SU-DHL-6 (cell line): ENCODE measurements around the gene SLC25A48.

Experiments
- H2AFZ ChIP-seq: fragments of 200-600 bp; sonication (generic); 2 replicates; pipeline ENCODE4 v1.6.1; 2014; ENCODE audit warnings: low read depth, mild to moderate bottlenecking, moderate library complexity, mixed read lengths, antibody characterized with exemption, low read length; ENCODE audit not compliant: severe bottlenecking
- H3F3A ChIP-seq: fragments of 200-600 bp; shearing (Covaris generic); 2 replicates; pipeline ENCODE4 v1.6.0; 2016; ENCODE audit warnings: antibody characterized with exemption, mild to moderate bottlenecking; ENCODE audit not compliant: insufficient read depth
- H3K27ac ChIP-seq: fragments of 200-600 bp; sonication (generic); 2 replicates; pipeline ENCODE4 v1.5.1; 2016; ENCODE audit warnings: low read depth, mild to moderate bottlenecking, low read length, moderate library complexity, mixed read lengths
- H3K27me3 ChIP-seq: fragments of 200-600 bp; sonication (generic), shearing (Covaris generic); 2 replicates; pipeline ENCODE4 v1.6.0; 2014; ENCODE audit warnings: mild to moderate bottlenecking, low read length
- H3K36me3 ChIP-seq: fragments of 200-600 bp; sonication (generic); 2 replicates; pipeline ENCODE4 v1.6.1; 2014; ENCODE audit warnings: mild to moderate bottlenecking, low read length, mixed read lengths
- H3K4me2 ChIP-seq: fragments of 300-600, 200-600 bp; shearing (Covaris generic), sonication (generic); 2 replicates; pipeline ENCODE4 v1.6.0; 2014; ENCODE audit warnings: low read length, low read depth, mild to moderate bottlenecking; ENCODE audit not compliant: poor library complexity, severe bottlenecking
- H3K4me3 ChIP-seq: fragments of 200-600 bp; sonication (generic); 2 replicates; pipeline ENCODE4 v1.5.1; 2014; ENCODE audit warnings: antibody characterized with exemption, low read length, mild to moderate bottlenecking, mixed read lengths; ENCODE audit not compliant: insufficient read depth, poor library complexity, severe bottlenecking
- H3K79me2 ChIP-seq: fragments of 200-600 bp; sonication (generic); 2 replicates; pipeline ENCODE4 v1.6.1; 2014; ENCODE audit warnings: mild to moderate bottlenecking, low read length, moderate library complexity; ENCODE audit not compliant: insufficient read depth
- H3K9ac ChIP-seq: fragments of 200-600 bp; sonication (generic); 2 replicates; pipeline ENCODE4 v1.7.0; 2014; ENCODE audit warnings: mild to moderate bottlenecking, low read length
- H3K9me2 ChIP-seq: fragments of 200-600 bp; sonication (generic); replicated peaks from 2 replicates; pipeline ENCODE4 v1.6.1; 2014; ENCODE audit warnings: low read length; ENCODE audit not compliant: insufficient read depth
- H3K9me3 ChIP-seq: fragments of 200-600 bp; sonication (generic); 2 replicates; pipeline ENCODE4 v1.6.1; 2014; ENCODE audit warnings: low read length, mixed read lengths; ENCODE audit not compliant: insufficient read depth
- H4K20me1 ChIP-seq: fragments of 200-600 bp; sonication (generic); 2 replicates; pipeline ENCODE4 v1.6.1; 2014; ENCODE audit warnings: low read depth, mild to moderate bottlenecking, antibody characterized with exemption, low read length, moderate library complexity, mixed read lengths
- CTCF ChIP-seq: fragments of 200-600 bp; sonication (generic); IDR thresholded peaks from one replicate; pipeline ENCODE4 v1.5.1; 2017; ENCODE audit warnings: antibody characterized with exemption, mild to moderate bottlenecking, low read length, moderate library complexity; ENCODE audit not compliant: insufficient read depth, poor library complexity, severe bottlenecking
- EZH2phosphoT487 ChIP-seq: fragments of 200-600 bp; sonication (generic), shearing (Covaris generic); conservative IDR thresholded peaks from 2 replicates; pipeline ENCODE4 v1.6.1; 2018; ENCODE audit warnings: mild to moderate bottlenecking, antibody characterized with exemption, low read length, moderate library complexity, mixed read lengths

Gene SLC25A48

GRCh38 chr5:135937245-135937911 is 102.9 kb downstream of the SLC25A48 start:
- Histone ChIP-seq H3K4me2 (no peak overlapping the region), H3K4me3 (no peak overlapping the region), H3K79me2 (no peaks in the 10 kb centered on the region), H2AFZ (no peak overlapping the region), H3K9me2 (no peaks in the 10 kb centered on the region), H3K36me3 (no peaks in the 10 kb centered on the region), H4K20me1 (no peaks in the 10 kb centered on the region), H3F3A (no peaks in the 10 kb centered on the region; the same call in 1 of the 2 replicates), H3K27ac (no peak overlapping the region), H3K9me3 (no peaks in the 10 kb centered on the region), H3K9ac (no peak overlapping the region), H3K27me3 (no peaks in the 10 kb centered on the region)
- TF ChIP-seq EZH2phosphoT487 (no peak), CTCF (no peak)
